HT-29 (cell line): Measurements from ENCODE around the gene C1orf159. TPM values are rescaled to one million over a fixed set of nuclear protein-coding genes. Genes with fewer than 3 reads are reported as not detected.
A peak's percentile ranks its signal among the peaks of the same experiment; 100 is the strongest.

Experiments used
- DNase-seq: peaks from one replicate; pipeline ENCODE4 v3.0.0-alpha.2; 2015; ENCODE audit warnings: low spot score
- total RNA-seq: library from RNA; depleted of rRNA; stranded (reverse); fragments of >200 nt; shearing (Covaris generic); gene quantifications from 2 replicates; pipeline ENCODE4 v1.2.3, GENCODE V29; 2014; rRNA removed

Gene C1orf159
- total RNA-seq, 1 experiment from 2014 or later, result 67.6 TPM

GRCh38 chr1:1040004-1040991, 75.6 kb downstream of the C1orf159 start:
- peak; percentile 87 for DNase-seq

DNA sequence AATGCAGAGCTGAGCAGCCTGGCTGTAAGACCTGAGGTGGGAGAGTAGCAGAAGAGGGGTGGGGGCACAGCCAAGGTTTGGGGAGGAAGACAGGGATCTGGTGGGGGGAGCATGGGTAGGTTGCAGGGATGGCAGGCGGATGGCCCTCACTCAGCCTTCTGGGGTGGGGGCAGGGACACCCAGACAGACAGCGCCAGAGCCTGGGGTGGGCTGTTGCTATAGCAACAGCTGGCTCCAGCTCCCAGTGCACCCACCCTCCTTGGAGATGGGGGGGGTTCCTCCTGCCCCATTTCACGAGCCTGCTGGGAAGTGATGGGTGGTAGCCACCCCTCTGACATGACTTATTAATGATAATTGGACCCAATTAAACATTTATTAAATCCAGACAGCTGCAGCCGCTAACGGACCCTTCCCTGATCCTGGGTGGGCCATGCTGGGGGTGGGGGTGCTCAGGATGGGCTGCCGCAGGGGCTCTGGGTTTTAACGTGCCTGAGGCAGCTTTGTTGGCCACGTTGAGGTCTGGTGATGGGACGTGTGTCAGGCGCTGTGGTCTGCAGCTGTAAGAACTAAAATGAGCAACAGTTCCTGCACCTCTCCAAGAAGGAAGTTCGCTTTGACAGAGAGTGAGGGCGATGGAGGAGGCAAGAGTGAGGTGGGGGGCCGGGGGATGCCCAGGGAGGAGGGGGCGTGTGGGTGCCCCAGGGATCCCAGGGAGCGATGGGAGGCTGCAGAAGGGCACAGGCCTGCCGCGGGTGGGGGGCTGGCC, 76.6 kb downstream of the C1orf159 start:
- DNase-seq, result no peak

- DNase-seq, result no peak
These were observed 77.2 kb downstream of the C1orf159 start for GRCh38 chr1:1038694-1039093.

DNA sequence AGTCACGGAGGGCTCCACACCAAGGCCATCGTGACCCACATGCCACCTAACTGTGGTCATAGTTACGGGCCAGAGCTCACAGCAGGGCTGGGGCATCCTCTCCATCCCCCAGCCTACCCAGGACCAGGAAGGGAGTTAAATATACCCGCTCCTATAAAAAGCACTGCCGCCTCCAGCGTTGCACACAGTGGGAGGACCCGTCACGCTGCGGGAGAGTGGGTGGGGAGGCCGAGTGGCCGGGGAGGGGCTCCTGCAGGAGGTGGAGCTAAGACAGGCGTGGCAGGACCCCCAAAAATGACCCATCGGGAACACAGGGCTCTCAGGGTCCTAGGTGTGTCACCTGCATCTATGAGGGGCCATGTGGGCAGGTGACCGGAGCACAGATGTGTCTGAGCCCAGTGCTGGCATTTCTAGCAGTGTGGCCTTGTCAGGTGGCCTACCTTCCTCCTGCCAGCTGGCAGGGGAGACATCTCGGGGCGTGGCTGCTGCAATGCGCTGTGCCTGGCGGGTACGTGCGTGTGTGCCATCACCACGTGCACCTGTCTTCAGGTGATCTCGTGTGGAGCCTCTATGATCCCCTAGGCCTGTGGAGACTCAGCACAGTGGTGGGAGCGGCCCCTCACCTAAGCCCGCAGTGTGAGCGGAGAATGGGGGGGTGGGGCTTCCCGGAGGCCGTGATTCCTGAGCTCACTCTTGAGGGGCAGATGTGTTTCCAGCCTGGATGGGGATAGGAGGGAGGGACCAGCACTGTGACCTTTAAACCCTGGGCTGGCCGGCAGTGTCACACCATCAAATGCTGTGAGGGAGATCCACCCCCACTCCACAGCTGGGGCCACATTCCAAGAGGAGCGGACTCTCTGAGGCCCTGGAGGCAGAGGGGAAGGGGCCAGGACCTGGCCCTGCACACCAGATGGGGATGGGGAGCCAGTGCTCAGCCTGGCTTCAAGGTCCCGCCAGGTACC, 78.2 kb downstream of the C1orf159 start:
- no peak for DNase-seq

- no peak for DNase-seq
These were observed 80.5 kb downstream of the C1orf159 start for GRCh38 chr1:1035291-1035943.

DNA sequence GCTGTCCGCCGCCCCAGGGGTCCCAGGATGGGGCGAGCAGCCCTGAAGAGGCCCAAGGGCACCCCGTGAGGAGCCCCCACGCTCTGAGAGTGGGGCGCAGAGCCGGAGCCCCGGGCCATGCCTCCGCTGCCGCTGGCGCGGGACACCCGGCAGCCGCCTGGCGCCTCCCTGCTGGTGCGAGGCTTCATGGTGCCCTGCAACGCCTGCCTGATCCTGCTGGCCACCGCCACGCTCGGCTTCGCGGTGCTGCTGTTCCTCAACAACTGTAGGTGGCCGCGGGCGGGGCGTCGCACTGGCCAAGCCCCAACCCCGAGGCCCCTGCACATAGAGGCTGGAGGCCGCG, 81.5 kb downstream of the C1orf159 start:
- DNase-seq, result no peak

- DNase-seq, result no peak
These were observed 82.0 kb downstream of the C1orf159 start for GRCh38 chr1:1033731-1034438.

DNA sequence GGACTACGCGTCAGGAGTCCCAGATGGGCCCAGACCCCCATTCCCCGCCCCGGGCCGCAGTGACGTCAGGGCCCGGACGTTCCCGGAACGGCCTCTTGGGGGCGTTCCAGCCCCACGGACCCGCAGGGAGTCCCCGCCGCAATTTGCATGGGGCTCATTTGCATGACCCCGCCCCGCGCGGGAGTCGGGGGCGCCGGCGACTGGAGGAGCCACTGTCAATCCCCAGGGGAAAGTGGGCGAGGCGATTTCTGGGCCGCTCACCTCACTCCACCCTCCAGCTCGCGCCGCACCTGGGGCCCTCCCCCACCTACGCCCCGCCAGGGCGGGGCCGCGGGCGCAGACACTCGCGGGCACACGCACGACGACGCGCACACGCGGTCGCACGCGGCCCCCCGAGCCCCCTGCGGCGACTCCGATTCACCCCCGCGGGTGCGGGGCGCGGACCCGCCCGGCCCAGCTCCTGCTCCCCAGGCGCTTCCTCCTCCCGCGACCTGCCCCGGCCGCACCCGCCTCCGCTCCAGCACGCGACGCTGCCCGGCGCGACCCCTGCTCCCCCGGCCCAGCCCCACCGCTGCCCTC, 82.8 kb downstream of the C1orf159 start:
- peak; percentile 63 for DNase-seq

- no peak for DNase-seq
These were observed 83.5 kb downstream of the C1orf159 start for GRCh38 chr1:1032424-1032823.

Other genes starting within 250 kb of the C1orf159 start
- gene SAMD11, start 192.2 kb downstream of the C1orf159 start, total RNA-seq, result 0.10 TPM in 1 of 2 replicates, not detected in the other
- 223 and 226 TPM in 2 replicates for gene NOC2L, start 156.8 kb downstream of the C1orf159 start, total RNA-seq
- 33.4 and 44.4 TPM in 2 replicates for gene KLHL17, start 155.5 kb downstream of the C1orf159 start, total RNA-seq
- gene PLEKHN1, start 149.6 kb downstream of the C1orf159 start, total RNA-seq, result 2.4 and 9.3 TPM in 2 replicates
- gene PERM1, start 134.0 kb downstream of the C1orf159 start, total RNA-seq, result 0.03 TPM in 1 of 2 replicates, not detected in the other
- gene HES4, start 116.0 kb downstream of the C1orf159 start, total RNA-seq, result 110 and 139 TPM in 2 replicates
- 706 and 895 TPM in 2 replicates for gene ISG15, start 102.6 kb downstream of the C1orf159 start, total RNA-seq
- 683 and 894 TPM in 2 replicates for gene AGRN, start 96.0 kb downstream of the C1orf159 start, total RNA-seq
- gene RNF223, start 41.8 kb downstream of the C1orf159 start, total RNA-seq, result 16.2 and 16.5 TPM in 2 replicates
- gene TTLL10, start 57.8 kb upstream of the C1orf159 start, total RNA-seq, result 5.8 and 6.6 TPM in 2 replicates
- 0.42 TPM in 1 of 2 replicates, not detected in the other for gene TNFRSF18, start 90.5 kb upstream of the C1orf159 start, total RNA-seq
- not detected in 2 replicates for gene TNFRSF4, start 98.1 kb upstream of the C1orf159 start, total RNA-seq
- gene SDF4, start 115.9 kb upstream of the C1orf159 start, total RNA-seq, result 163 and 188 TPM in 2 replicates
- 84.2 and 87.7 TPM in 2 replicates for gene B3GALT6, start 116.1 kb upstream of the C1orf159 start, total RNA-seq
- gene C1QTNF12, start 130.6 kb upstream of the C1orf159 start, total RNA-seq, result 4.1 and 6.0 TPM in 2 replicates
- 93.1 and 94.4 TPM in 2 replicates for gene UBE2J2, start 157.8 kb upstream of the C1orf159 start, total RNA-seq
- gene SCNN1D, start 164.3 kb upstream of the C1orf159 start, total RNA-seq, result 0.48 and 0.50 TPM in 2 replicates
- gene ACAP3, start 191.8 kb upstream of the C1orf159 start, total RNA-seq, result 104 and 113 TPM in 2 replicates
- gene PUSL1, start 192.5 kb upstream of the C1orf159 start, total RNA-seq, result 152 and 157 TPM in 2 replicates
- 174 and 200 TPM in 2 replicates for gene INTS11, start 208.6 kb upstream of the C1orf159 start, total RNA-seq
- 62.5 and 70.5 TPM in 2 replicates for gene CPTP, start 208.7 kb upstream of the C1orf159 start, total RNA-seq
- 0.89 and 1.6 TPM in 2 replicates for gene TAS1R3, start 215.2 kb upstream of the C1orf159 start, total RNA-seq
- 246 and 269 TPM in 2 replicates for gene DVL1, start 233.3 kb upstream of the C1orf159 start, total RNA-seq
- gene MXRA8, start 242.5 kb upstream of the C1orf159 start, total RNA-seq, result not detected in 2 replicates